ENCODE measurements around the gene SLFN12L. TPM values are rescaled to one million over a fixed set of nuclear protein-coding genes. Genes with fewer than 3 reads are reported as not detected.

The SLFN12L gene
- total and polyA plus RNA-seq, 7 donors, result 0.03 to 0.30 (median 0.13) TPM; not detected in 1

DNA sequence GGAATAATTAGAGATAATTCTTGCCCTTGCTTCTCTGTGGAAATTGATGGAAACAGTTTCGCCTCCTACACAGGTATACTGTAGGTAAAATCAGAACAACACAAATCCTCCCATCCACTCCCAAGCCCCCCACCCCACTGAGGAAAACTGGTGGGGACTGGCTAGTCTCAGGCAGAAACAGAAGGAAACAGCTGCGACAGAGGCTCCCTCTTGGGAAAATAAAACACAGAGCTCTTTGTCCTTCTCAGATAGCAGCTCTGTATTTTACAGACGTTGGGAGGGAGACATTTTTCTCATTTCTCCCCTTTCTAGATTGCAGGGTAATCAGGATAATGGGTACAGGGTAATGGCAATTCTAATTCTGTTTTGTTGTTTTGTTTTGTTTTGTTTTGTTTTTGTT, 90.0 kb downstream of the SLFN12L start:
- Histone ChIP-seq H3K27ac (no peak overlapping the region), H3K36me3 (ENCODE audit: insufficient read depth in 1 of 2, low read depth in 1 of 2) (no peaks in the 10 kb centered on the region), H3K27me3 (ENCODE audit: insufficient read depth in 3 of 3, low read length in 2 of 3) (peaks cover 6 to 54% (median 9%) of the 10 kb centered on the region in 3 donors), H3K4me3 (peak overlapping the region; percentile 66), H3K9me3 (no peaks in the 10 kb centered on the region), H3K4me1 (no peaks in the 10 kb centered on the region)
- no peak for TF ChIP-seq CTCF (IDR thresholded peaks at IDR 0.05)
- DNase-seq (no peak), ATAC-seq (no peak)
- intact Hi-C loops (cut with DNase I), result no loop called here
- WGBS, 3 donors, result 30 to 36% (median 31%) methylated on average over 3 of the region's 3 CpGs

DNA sequence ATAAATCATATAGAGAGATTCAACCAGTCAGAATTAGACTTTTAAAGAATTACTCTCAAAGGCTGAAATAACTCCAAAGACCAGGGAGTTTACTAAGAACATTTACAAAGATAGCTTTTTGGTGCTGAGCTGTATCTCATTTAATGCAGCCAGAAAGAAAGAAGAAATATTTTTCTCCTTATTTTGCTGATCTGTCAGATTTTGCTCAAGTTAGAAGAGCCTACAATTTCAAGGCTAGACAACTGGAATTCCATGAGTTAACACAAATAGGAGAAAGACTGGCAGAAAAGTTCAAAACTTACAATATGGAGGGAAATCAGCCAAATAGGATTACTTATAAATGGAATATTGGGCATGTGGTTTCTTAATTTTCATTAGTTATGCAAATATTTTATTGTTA, 99.0 kb downstream of the SLFN12L start:
- H3K4me1 ChIP-seq, result no peaks in the 10 kb centered on the region
- intact Hi-C loops (cut with DNase I), result loop anchor here in 1 of 2 donors (10.0 kb wide), 1 partner anchor 124 kb away; no protein-coding TSS in a partner anchor
- no peak for DNase-seq
- no peak for TF ChIP-seq CTCF (IDR thresholded peaks at IDR 0.05)
- no peak for ATAC-seq
- no peak overlapping the region for H3K27ac ChIP-seq
- H3K27me3 ChIP-seq (ENCODE audit: insufficient read depth in 3 of 3, low read length in 2 of 3), result peaks cover 2 to 7% (median 2%) of the 10 kb centered on the region in 3 donors
- no peaks in the 10 kb centered on the region for H3K36me3 ChIP-seq (ENCODE audit: insufficient read depth in 1 of 2, low read depth in 1 of 2)
- H3K4me3 ChIP-seq, result no peak overlapping the region
- H3K9me3 ChIP-seq, result no peaks in the 10 kb centered on the region

- peak overlapping the region; percentile 71 for H3K27ac ChIP-seq
- H3K4me3 ChIP-seq, result peak overlapping the region; percentile 70
- 5 to 19% (median 9%) methylated on average over 16 to 19 of the region's 19 CpGs for WGBS, 3 donors
- H3K36me3 ChIP-seq (ENCODE audit: insufficient read depth in 1 of 2, low read depth in 1 of 2), result no peaks in the 10 kb centered on the region
- intact Hi-C loops (cut with DNase I), result loop anchor here in 1 of 2 donors (10.0 kb wide), 1 partner anchor 118 kb away; no protein-coding TSS in a partner anchor
- peaks cover 2 to 22% (median 2%) of the 10 kb centered on the region in 3 donors for H3K27me3 ChIP-seq (ENCODE audit: insufficient read depth in 3 of 3, low read length in 2 of 3)
- H3K9me3 ChIP-seq, result no peaks in the 10 kb centered on the region
- TF ChIP-seq CTCF (IDR thresholded peaks at IDR 0.05), result no peak
- no peaks in the 10 kb centered on the region for H3K4me1 ChIP-seq
- ATAC-seq (peak; percentile 68 to 82 (median 78)), DNase-seq (peak in 1 of 2 donors; percentile 67)
Measured at GRCh38 chr17:35433075-35433894, 104.2 kb downstream of the SLFN12L start.

DNA sequence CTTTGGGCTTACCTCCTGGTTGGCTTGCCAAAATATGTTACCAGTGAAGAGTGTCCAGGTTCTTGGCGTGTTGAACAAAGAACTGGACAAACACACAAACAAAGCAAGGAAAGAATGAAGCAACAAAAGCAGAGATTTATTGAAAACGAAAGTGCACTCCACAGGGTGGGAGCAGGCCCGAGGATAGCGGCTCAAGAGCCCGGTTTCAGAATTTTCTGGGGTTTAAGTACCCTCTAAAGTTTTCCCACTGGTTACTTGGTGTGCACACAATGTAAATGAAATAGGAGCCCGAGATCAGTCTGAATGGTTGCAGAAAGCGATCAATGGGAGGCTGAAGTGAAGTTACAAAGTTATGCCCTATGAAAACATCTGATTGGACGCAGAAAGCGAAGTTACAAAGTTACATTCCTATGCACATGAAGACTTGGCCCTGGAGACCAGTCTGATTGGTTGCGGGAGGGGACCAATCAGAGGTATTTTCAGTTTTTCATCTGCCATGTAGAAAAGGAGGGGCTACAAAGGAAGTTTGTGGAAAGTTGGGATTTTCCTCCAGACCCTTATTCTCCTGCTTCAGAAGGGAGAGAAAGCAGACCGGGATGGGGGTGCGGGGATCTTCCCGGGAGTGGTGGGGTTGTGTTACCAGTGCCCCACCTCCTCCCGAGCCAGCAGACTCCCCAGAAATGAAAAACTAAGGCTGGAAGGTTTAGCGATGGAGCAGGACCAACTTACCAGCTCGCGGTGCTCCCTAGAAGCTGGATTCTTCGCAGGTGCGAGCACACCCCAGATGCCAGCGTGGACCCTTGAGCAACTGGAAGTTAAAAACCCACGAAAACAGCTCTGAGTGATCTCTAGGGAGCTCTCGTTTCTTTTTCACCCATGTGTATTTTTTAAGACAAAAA, 105.1 kb downstream of the SLFN12L start, which contains the start of gene SLFN12:
SLFN12 (minus strand) TSS at position 325 of the 899 bp plus-strand sequence. CDS start 9,472 bp downstream, outside the sequence.
- DNase-seq (peak; percentile 49 to 57), ATAC-seq (peak; percentile 47 to 89 (median 81))
- no peaks in the 10 kb centered on the region for H3K4me1 ChIP-seq
- H3K27ac ChIP-seq, result peak within 1 kb of the TSS; percentile 71
- peak within 1 kb of the TSS; percentile 70 for H3K4me3 ChIP-seq
- no peaks in the 10 kb centered on the region for H3K9me3 ChIP-seq
- 5 to 24% (median 11%) methylated on average over 21 to 22 of the region's 22 CpGs for WGBS, 3 donors
- H3K27me3 ChIP-seq (ENCODE audit: insufficient read depth in 3 of 3, low read length in 2 of 3), result peaks cover 2 to 22% (median 2%) of the 10 kb centered on the region in 3 donors
- intact Hi-C loops (cut with DNase I), result loop anchor here in 1 of 2 donors (10.0 kb wide), 1 partner anchor 118 kb away; no protein-coding TSS in a partner anchor
- no peaks in the 10 kb centered on the region for H3K36me3 ChIP-seq (ENCODE audit: insufficient read depth in 1 of 2, low read depth in 1 of 2)
- no peak for TF ChIP-seq CTCF (IDR thresholded peaks at IDR 0.05)

Measured in psoas muscle (tissue), 8 donors.